ENCODE results near the gene SMYD4. TPM values are rescaled to one million over a fixed set of nuclear protein-coding genes. Genes with fewer than 3 reads are reported as not detected.

Gene SMYD4
- total RNA-seq, 1 donor from 2014 or later: 8.6 TPM

Other genes with a start within 250 kb of the SMYD4 start
- gene SLC43A2, start 201.1 kb downstream of the SMYD4 start, total RNA-seq: 4.2 TPM
- gene SCARF1, start 184.2 kb downstream of the SMYD4 start, total RNA-seq: 11.2 TPM
- 74.6 TPM for gene RILP, start 180.0 kb downstream of the SMYD4 start, total RNA-seq
- 125 TPM for gene PRPF8, start 145.0 kb downstream of the SMYD4 start, total RNA-seq
- 2.0 TPM for gene TLCD2, start 119.5 kb downstream of the SMYD4 start, total RNA-seq
- 8.5 TPM for gene WDR81, start 105.2 kb downstream of the SMYD4 start, total RNA-seq
- 0.32 TPM for gene SERPINF2, start 87.0 kb downstream of the SMYD4 start, total RNA-seq
- gene SERPINF1, start 67.8 kb downstream of the SMYD4 start, total RNA-seq: 131 TPM
- gene RPA1, start 103 bp upstream of the SMYD4 start, total RNA-seq: 54.0 TPM
- 3.4 TPM for gene RTN4RL1, start 195.4 kb upstream of the SMYD4 start, total RNA-seq
- 26.8 TPM for gene DPH1, start 200.3 kb upstream of the SMYD4 start, total RNA-seq
- gene OVCA2, start 212.1 kb upstream of the SMYD4 start, total RNA-seq: 13.7 TPM
- 19.3 TPM for gene HIC1, start 225.2 kb upstream of the SMYD4 start, total RNA-seq

All from Right ventricle myocardium superior (tissue), 1 donor.